Inflammatory macrophage (primary cell): Measurements from ENCODE around the gene AMFR.

Experiments used
- DNase-seq, 2 donors: peaks; one replicate each; pipeline ENCODE4 v3.0.0-alpha.2; 2020 to 2022
- total RNA-seq, 18 experiments: gene quantifications; one replicate each; lab custom pipeline; 2026; ENCODE audit warnings: mixed read lengths in 6 of 18, inconsistent platforms in 2 of 18; lab: John Stamatoyannopoulos, UW

The AMFR gene
- total RNA-seq = 182 to 477 (median 362) reads per million in 18 experiments

DNA sequence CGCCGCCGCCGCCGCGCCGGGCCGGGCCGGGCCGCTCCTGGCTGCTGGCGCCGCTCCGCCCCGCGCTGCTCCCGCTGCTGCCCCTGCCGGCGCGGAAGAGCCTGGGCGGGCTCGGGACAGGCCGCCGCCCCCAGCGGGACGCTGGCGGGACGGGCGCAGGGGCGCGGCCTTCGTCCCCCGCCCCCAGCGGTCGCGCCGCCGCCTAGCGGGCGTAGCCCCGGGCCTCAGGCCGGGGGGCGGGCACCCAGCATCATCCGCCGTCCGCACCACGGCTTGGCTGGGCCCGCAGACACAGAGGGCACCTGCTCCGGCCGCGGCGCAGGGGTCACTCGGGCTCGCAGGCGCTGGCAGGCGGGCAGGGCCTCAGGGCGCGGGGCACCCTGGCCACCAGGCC lies at the start of gene AMFR:
AMFR (minus strand) TSS at position 107 of the 394 bp plus-strand sequence. CDS start 218 bp downstream, outside the sequence.
- DNase-seq = peak; percentile 81 to 94

DNA sequence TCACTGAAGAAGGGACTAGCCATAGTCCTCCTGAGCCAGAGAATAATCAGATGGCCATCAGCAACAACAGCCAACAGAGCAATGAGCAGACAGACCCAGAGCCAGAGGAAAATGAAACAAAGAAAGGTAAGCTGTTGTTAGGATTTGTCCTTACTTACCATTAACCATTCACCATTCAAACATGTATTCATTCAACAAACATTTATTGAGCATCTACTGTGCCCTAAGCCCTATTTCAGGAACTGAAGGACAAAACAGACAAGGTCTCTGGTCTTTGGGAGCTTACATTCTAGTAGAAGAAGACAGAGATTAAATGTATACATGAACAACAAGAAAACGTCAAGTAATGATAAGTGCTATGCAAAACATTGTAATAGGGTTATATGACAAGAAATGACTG lies 45.3 kb upstream of the AMFR start:
- no peak for DNase-seq

DNA sequence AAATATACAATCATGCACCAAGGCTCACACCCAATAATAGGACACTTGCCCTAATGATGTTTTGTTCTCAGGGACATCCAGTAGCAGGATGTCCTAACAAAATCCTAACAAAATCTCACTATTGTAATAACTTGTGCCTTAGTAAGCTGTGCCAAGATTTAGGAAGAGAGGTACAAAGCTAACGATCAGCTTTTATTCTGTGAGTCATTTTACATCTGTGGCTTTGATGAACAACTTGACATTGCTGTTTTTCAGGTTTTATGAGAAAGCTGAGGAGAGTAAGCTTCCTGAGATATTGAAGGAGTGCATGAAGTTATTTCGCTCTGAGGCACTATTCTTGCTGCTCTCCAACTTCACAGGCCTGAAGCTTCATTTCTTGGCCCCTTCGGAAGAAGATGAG lies 44.9 kb upstream of the AMFR start:
- DNase-seq = no peak

DNA sequence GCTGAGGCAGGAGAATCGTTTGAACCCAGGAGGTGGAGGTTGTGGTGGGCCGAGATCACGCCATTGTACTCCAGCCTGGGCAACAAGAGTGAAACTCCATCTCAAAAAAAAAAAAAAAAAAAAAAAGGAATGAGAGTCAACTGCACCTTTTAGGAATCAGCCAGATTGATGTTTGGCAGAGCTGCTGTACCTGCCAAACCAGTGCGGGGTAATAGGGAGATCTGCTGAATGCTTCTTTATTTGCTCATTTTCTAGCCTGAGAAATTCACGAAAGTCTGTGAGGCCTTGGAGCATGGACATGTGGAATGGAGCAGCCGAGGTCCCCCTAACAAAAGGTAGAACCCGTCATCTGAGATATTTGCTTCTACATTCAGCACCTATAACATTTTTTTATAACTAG lies 44.4 kb upstream of the AMFR start:
- no peak for DNase-seq

DNA sequence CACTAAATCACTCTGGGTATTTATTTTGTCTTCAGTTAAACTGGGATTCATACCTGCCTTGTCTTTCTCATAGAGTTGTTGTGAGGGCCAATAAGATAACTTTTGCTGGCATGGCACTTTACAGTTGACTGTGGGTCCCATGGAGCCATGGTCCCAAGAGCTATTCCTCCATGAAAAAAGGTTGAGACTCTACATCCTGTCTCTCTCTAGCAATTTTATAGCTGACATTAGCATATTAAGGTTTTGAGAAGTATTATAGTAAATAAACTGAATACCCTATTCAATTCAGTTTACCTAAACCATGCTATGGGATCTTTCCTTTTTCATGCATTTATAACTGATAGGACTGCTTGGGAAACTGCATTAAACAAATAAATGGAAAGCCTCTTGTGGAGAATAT lies 43.5 kb upstream of the AMFR start:
- no peak for DNase-seq

DNA sequence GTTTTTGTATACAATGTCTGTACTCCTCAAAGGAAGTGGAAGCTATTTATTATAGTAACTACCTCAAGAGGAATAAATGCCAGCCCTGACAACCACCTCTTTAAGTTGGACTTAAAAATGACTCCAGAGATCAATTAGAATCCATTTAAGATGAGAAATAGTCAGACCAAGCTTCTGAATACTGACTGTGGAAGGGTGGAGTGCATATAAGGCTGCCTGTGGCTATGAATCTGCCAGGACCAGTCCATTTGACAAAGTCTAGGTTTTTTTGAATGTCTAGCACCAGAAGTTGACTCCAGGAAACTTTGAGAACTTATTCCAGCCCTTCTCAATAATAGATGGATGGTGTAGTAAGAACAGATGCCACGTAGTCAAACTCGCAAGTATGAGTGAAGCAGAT lies 41.0 kb upstream of the AMFR start:
- no peak for DNase-seq

DNA sequence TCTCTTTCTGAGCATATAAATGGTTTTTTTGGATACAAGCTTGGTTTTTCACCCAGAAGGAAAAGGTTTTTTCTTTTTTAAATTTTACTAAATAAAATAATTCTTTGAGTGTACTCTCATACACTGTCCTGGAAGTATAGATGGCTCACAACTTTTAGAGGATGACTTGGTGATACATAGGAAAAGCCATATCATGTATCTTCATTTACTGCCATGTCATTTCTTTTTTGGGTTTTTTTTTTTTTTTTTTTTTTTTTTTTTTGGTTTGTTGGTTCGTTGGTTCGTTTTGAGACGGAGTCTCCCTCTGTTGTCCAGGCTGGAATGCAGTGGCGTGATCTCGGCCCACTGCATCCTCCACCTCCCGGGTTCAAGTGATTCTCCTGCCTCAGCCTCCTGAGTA lies 37.8 kb upstream of the AMFR start:
- DNase-seq = no peak

DNA sequence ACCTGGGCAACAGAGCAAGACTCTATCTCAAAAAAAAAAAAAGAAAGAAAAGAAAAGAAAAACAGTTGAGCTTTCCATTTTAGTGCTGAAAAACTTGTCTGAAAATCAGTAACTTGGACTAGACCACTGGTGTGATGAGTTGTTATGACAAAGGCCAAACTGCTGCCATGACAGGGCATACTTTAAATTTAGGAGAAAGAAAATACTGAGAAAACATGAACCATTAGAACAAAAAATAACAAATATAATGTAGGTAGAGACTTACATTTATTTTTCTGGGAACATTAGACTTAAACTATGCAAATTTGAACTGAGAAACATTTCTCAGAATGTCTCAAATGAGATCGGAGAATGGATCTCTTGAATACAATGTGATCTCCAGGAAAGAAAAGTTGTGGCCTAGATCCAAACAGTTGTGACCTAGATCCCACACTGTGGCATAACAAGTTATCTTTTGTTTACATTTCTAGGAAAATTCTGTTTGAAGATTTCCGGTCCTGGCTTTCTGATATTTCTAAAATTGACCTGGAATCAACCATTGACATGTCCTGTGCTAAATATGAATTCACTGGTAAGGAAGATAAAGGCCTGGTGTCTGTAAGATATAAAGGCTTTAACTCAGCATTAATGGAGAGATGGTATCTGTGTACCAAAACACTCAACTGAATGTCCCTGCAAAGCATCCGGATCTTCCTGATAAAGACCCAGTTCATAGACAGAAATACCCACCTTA lies 36.9 kb upstream of the AMFR start:
- DNase-seq = no peak

DNA sequence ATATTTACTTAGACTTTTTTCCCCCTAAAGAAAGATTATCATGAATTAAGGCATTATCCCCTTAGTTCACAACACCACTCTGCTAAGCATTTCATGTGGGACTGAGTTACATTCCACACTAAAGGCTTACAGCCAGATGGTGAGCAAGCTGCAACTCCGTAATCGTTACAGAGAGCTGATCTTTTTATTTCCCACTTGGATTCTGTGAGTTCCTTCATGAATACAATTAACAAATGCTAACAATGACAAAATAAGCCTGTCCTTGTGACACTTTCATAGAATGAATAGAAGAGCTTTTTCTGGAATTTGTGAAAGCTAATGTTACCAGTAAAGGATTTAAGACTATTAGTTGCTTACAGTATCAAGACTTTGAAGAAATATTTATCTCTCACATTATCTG lies 34.8 kb upstream of the AMFR start:
- no peak for DNase-seq

DNA sequence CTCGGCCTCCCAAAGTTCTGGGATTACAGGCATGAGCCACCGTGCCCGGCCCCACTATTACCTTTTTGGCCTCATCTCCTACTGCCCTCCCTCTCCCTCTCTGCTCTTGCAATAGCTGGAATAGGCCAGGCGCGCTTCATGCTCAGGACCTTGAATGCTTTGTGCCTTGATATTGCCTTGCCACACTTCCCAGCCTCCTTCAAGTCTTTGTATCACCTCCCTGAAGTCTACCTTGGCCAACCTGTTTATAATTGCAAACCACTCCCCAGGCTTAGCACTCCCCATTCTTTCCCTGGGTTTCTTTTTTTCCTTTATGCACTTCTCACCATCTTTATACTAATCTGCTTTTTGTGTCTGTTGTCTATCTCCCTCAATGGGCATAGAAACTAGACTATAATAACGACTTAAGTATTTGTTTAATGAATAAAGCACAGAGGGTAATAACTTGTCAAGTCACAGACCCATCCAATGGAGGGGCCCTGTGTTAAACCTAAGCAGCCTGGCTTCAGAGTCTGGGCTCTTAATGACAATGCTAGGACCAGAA lies 32.7 kb upstream of the AMFR start:
- DNase-seq = no peak

DNA sequence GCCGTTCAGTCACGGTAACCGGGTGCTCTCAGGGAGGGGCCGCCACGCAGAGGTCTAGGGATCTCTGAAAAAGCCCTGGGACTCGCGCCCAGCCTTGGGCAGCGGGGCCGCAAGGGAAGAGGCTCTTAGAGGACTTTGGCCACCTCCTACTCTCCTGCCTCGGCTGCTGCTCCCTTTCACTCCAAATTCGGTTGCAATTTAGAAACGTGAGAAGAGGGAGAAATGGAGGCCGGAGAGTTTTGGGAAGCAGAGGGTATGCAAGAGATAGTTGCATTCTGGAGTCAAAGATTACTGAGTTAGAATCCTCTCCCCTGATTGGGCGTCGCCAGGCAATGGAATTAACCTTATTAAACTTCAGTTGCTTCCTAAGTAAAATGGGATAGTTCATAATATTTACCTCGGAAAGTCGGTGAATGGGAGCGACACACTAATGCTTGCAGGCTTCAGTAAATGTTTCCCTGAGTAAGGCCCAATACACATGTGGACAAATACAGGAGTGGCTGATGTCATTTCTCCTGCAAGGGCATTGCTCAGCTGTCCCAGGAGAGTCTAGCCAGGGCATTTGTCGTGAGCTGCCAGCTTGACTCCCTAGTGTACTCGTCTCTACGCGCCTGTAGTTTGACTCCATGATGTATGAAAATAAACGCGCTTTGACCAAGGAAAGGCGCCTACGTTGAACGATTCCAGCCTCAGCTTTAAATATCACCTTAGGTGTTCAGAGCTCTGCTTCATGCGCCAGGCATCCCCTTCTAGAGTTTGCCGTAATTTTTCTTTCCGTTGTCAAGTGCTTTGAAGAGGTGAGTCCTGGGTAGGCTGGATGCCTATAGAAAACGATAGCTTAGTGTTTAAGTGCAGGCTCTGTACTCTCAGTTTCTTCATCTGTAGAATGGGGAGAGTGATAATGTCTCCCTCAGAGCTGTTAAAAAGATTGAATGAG lies 26.7 kb upstream of the AMFR start:
- DNase-seq = peak; percentile 27 to 30

DNA sequence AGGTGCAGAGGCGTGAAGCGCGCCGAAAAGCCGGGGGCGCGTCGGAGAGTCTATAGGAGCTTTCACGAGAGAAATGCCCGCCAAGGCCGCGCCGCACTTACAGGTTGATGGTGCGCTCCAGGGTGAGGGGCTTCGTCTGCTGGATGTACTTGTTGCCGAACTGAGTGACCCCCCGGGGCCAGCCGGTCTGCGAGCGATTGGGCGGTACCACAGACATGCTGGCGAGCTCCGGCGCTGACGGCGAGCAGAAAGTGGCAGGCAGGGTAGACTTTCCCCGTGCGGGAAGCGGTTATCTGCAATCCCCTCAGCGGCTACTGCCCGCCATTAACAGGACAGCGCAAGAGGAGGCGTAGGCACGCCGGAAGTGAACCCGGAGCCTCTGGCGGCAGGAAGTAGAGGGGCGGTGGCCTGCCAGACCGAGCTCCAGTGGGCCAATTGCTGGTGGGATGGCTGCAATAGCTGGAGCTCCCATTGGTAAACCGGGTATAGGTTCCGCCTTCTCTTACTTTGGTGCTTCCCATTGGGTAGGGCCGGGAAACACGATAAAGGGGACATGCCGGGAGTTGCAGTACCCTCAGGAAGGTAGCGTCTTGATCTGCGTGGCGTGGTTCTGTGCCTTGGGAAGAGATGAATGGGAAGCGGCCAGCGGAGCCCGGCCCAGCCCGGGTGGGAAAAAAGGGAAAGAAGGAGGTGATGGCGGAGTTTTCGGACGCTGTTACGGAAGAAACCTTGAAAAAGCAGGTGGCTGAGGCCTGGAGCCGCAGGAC lies 25.8 kb upstream of the AMFR start, which contains the start of the genes NUDT21 and OGFOD1:
NUDT21 (minus strand) TSS at position 347 of the 767 bp plus-strand sequence; CDS start at position 217, 130 bp downstream.
OGFOD1 (plus strand) TSS at position 569 of the 767 bp plus-strand sequence; CDS start at position 628, 59 bp downstream.
- peak; percentile 97 to 98 for DNase-seq

DNA sequence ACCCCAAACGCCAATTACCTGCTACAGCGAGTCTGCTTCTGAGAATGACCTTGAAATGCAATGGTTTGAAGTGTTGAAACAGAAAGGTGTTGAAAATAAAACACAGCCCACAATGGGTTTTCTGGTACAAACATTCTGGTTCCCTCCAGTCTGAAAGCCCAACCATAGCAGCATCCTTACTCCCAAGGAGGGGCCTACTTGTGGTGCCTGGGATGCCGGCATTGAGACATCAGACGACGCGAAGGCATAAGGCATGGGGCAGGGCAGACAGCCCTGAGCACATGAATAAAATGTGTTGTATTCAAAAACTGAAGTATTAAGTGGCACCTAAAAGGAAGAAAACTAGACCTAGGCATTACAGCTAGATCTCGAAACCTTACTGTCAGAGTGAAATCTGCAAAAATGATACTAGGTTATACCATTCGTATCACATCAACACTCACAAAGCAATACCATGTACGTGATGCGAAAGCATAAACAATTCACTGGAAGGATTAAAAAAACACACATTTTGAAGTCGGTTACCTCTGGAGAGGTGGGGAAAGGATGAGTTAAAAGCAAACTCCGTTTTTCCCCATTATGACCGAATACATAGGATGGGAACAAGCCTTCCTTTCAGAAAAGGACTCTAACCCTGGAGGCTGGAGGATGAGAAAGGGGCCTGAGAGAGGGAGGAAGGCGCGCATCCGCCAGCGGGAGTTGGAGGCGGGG lies 25.1 kb upstream of the AMFR start:
- DNase-seq = no peak

DNA sequence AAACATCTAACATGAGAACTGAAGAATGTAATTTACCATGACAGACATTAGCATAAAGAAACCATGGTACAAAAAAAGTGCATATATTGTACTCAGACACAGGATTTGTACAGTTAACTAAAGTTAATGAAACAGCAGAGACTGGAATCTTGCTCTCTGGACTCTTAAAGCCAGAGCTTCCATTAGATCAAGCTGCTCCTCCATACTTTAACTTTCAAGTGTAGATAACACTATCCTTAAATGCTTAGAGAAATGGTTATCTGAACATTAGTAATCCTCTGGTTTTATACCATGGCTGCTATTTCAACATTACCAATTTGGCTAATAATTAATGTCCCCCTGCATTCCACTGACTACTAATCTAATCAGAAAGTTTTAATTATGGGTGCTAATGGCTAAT lies 22.7 kb upstream of the AMFR start:
- DNase-seq = no peak

DNA sequence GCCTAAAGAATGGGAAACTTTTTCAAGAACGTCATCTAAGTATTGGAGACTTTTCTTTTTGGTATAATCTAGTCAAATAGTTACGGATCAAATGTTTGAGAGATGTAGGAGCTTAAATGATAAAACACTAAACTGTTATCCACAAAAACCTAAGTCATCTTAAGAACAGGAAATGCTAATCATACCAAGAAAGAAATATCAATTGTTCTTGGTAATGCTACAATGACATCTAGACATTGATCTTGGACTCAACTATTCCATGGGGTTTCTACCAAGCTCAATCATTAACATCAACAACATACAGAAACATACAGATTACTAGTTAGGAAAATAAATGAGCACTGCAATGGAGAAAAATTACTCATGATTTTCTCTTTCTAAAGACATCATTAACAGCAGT lies 21.9 kb upstream of the AMFR start:
- no peak for DNase-seq

DNA sequence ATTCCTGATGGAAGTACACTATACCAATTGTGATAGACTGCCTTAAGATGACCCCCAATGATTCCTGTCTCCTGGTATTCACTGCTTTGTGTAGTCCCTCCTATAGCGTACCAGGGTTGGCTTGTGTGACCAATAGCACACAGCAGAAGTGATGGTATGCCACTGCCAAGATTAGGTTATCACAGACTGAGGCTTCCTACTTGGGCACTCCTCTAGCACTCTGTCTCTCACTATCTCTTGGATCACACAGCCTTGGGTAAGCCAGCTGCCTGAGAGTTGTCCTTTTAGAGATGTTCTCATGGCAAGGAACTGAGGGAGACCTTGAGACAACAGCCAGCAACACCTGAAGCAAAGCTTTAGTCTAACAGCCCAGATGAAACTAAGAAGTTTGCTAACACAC lies 12.7 kb upstream of the AMFR start:
- DNase-seq = no peak

DNA sequence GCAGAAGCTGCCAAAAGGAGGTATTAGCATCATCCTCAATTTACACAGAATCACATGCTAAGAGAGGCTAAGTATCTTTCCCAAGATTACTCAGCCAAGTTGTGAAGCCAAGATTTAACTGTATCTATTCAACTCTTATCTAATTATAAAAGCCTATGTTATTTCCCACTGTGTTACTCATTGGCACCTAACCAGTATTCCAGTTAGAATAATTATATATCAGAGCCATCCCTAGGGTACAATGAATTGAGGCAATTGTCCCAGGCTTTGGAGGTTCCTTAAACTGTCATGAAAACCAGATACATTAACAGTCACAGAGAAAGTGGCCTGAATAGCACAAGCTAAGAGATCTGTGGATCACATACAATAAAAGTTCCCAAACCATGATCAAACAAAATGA lies 10.9 kb upstream of the AMFR start:
- DNase-seq = peak in 1 of 2 donors; percentile 19

DNA sequence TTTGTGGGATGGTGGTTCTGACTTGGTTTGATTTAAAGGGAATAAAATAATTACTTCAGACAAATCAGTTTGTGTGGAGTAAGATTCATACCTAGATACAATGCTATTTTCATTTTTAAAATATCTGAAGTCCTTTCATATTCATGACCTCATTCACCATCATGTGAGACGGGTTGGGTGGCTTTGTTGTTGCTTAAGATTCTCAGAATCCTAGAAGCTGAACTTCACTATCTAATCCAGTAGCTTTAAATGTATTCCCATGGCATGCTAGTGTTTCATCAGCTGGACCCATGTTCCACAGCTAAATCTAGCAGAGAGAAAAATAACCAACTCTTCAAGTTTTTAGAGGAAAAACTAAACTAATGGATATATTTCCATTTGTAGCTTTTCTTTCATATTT lies 2.7 kb upstream of the AMFR start:
- DNase-seq = peak; percentile 71 to 80

DNA sequence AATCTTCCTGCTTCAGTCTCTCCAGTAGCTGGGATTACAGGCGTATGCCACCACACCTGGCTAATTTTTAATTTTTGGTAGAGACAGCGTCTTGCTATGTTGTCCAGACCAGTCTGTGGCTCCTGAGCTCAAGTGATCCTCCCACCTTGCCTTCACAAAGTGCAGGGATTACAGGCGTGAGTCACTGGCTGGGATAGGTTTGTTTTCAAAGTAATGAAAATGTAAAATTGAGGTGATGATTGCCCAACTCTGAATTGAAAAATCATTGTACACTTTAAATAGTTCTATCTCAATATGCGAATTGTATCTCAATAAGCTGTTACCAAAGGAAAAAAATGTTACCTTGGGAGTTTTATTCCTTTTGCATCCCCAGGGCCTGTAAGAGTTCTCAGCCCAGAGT lies 1.2 kb upstream of the AMFR start:
- DNase-seq = no peak

DNA sequence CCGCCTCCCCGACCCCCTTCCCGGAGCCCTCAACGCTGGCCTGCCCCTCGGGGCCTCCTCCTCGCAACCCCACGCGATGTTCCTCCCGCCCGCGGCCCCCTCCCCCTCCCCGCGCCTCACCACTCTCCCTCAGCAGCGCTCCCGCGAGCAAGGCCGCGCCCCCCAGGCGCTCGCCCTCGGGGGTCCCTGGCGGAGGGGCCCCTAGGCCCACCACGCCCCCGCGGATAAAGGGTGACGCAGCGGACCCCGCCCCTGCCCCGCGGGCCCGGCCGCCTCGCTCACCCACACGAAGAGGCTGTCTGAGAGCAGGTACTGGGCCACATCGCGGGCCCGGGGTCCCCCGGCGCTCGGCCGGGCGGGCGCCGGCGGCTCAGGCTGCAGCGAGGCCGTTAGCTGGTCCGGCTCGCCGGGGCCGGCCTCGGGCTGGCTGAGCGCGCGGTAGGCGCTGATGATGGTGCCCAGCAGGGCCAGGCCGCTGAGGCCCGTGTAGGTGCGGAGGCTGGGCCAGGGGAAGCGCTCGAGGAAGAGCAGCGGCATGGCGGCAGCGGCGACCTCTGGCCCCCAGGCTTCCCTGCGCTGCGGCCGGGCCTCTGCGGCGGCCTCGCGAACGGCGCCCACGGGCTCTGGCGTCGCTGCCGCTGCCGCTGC lies 430 bp downstream of the AMFR start:
- no peak for DNase-seq

DNA sequence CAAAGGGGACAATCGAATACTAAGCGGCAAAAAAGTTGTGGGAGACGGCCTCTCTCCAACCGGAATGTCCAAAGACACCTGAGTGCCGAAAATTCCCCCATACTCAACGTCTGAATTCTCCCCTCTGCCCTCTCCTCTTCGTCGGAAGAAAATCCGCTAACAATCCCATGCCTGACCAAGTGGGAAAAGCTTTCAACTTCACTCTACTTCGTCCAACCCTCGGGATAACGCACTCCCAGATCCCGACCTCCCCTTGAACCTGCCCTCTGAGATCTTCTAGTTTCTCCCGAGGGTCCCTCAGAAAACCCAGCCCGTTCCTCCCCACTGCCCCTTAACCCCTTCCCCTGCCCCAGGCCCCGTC lies 961 bp downstream of the AMFR start:
- no peak for DNase-seq
